Activated CD4-positive, alpha-beta T cell treated with anti-CD3 and anti-CD28 coated beads, Interleukin-2, Interleukin-6, amounts not matched to agents 100 ng/mL and 50 ng/mL, durations not matched to agents 16 hours and 8 hours (primary cell): ENCODE data around the gene CREBBP.

ENCODE experiments used
- DNase-seq: peaks from one replicate; pipeline ENCODE4 v3.0.0-alpha.2; 2020

Gene CREBBP

GRCh38 chr16:3879258-3879886 is 1.1 kb downstream of the CREBBP start:
- peak; percentile 32 for DNase-seq

GRCh38 chr16:3878610-3879009 is 1.9 kb downstream of the CREBBP start:
- no peak for DNase-seq

GRCh38 chr16:3876695-3877094 is 3.8 kb downstream of the CREBBP start:
- no peak for DNase-seq

GRCh38 chr16:3876160-3876559 is 4.4 kb downstream of the CREBBP start:
- DNase-seq, result no peak

- no peak for DNase-seq
Observed at GRCh38 chr16:3874794-3875692, 5.5 kb downstream of the CREBBP start.

GRCh38 chr16:3874242-3874641 is 6.3 kb downstream of the CREBBP start:
- DNase-seq, result no peak

GRCh38 chr16:3873482-3874173 is 6.9 kb downstream of the CREBBP start:
- DNase-seq, result no peak

GRCh38 chr16:3872216-3872895 is 8.2 kb downstream of the CREBBP start:
- DNase-seq, result no peak

GRCh38 chr16:3868967-3869366 is 11.5 kb downstream of the CREBBP start:
- DNase-seq, result no peak

GRCh38 chr16:3868556-3868955 is 12.0 kb downstream of the CREBBP start:
- no peak for DNase-seq

- no peak for DNase-seq
Observed at GRCh38 chr16:3866703-3867431, 13.6 kb downstream of the CREBBP start.

GRCh38 chr16:3865241-3865640 is 15.3 kb downstream of the CREBBP start:
- no peak for DNase-seq

- no peak for DNase-seq
Observed at GRCh38 chr16:3864562-3864961, 16.0 kb downstream of the CREBBP start.

GRCh38 chr16:3863587-3863986 is 16.9 kb downstream of the CREBBP start:
- DNase-seq, result no peak

GRCh38 chr16:3861808-3862451 is 18.6 kb downstream of the CREBBP start:
- no peak for DNase-seq

- no peak for DNase-seq
Observed at GRCh38 chr16:3859889-3860288, 20.6 kb downstream of the CREBBP start.

- DNase-seq, result no peak
Observed at GRCh38 chr16:3858801-3859200, 21.7 kb downstream of the CREBBP start.

- DNase-seq, result peak; percentile 37
Observed at GRCh38 chr16:3857189-3858043, 23.1 kb downstream of the CREBBP start.

GRCh38 chr16:3856367-3857141 is 24.0 kb downstream of the CREBBP start:
- no peak for DNase-seq
